MM.1S (cell line): ENCODE results near the gene NELFB.

Experiments
- DNase-seq: peaks from one replicate; pipeline ENCODE4 v3.0.0-alpha.2; 2015
- H2AFZ ChIP-seq: fragments of 300-600 bp; sonication (generic); 2 replicates; pipeline ENCODE4 v1.6.0; 2016; ENCODE audit warnings: antibody characterized with exemption, low read length
- H3F3A ChIP-seq: fragments of 300-600 bp; sonication (generic); 2 replicates; pipeline ENCODE4 v1.6.1; 2016; ENCODE audit warnings: mild to moderate bottlenecking, antibody characterized with exemption, low read length, moderate library complexity, mixed read lengths; ENCODE audit not compliant: insufficient read depth
- H3K27ac ChIP-seq: fragments of 300-600 bp; sonication (generic); 2 replicates; pipeline ENCODE4 v1.5.1; 2016; ENCODE audit warnings: mild to moderate bottlenecking, low read length
- H3K27me3 ChIP-seq: fragments of 300-600 bp; sonication (generic); replicated peaks from 2 replicates; pipeline ENCODE4 v1.6.0; 2016; ENCODE audit warnings: low read length; ENCODE audit not compliant: insufficient read depth
- H3K36me3 ChIP-seq: fragments of 300-600 bp; sonication (generic); replicated peaks from 2 replicates; pipeline ENCODE4 v1.6.1; 2016; ENCODE audit warnings: mild to moderate bottlenecking, low read length, mixed read lengths; ENCODE audit not compliant: insufficient read depth
- H3K4me1 ChIP-seq: fragments of 300-600 bp; sonication (generic); 2 replicates; pipeline ENCODE4 v1.6.1; 2016; ENCODE audit warnings: low read length, mixed read lengths
- H3K4me2 ChIP-seq: fragments of 300-600 bp; sonication (generic); 2 replicates; pipeline ENCODE4 v1.6.0; 2016; ENCODE audit warnings: low read depth, low read length
- H3K4me3 ChIP-seq: fragments of 300-600 bp; sonication (generic); 2 replicates; pipeline ENCODE4 v1.5.1; 2016; ENCODE audit warnings: low read length, mixed read lengths
- H3K79me2 ChIP-seq: fragments of 300-600 bp; sonication (generic); 2 replicates; pipeline ENCODE4 v1.6.1; 2016; ENCODE audit warnings: mixed run types, low read length, mixed read lengths
- H3K9ac ChIP-seq: fragments of 300-600 bp; sonication (generic); 2 replicates; pipeline ENCODE4 v1.6.1; 2016; ENCODE audit warnings: low read length, mixed read lengths
- H3K9me2 ChIP-seq: fragments of 300-600 bp; sonication (generic); replicated peaks from 2 replicates; pipeline ENCODE4 v1.6.1; 2016; ENCODE audit warnings: mild to moderate bottlenecking, low read length, mixed read lengths; ENCODE audit not compliant: insufficient read depth
- H3K9me3 ChIP-seq: fragments of 300-600 bp; sonication (generic); replicated peaks from 2 replicates; pipeline ENCODE4 v1.6.1; 2016; ENCODE audit warnings: mild to moderate bottlenecking, low read length, mixed read lengths; ENCODE audit not compliant: insufficient read depth
- H4K20me1 ChIP-seq: fragments of 300-600 bp; sonication (generic); 2 replicates; pipeline ENCODE4 v1.6.1; 2016; ENCODE audit warnings: mild to moderate bottlenecking, low read length, moderate library complexity, mixed read lengths; ENCODE audit not compliant: insufficient read depth
- EZH2 ChIP-seq: fragments of 300-600 bp; sonication (generic); optimal IDR thresholded peaks from 2 replicates; pipeline ENCODE3; 2017; ENCODE audit warnings: low read depth, mild to moderate bottlenecking, antibody characterized with exemption, low read length, mixed read lengths
- EZH2phosphoT487 ChIP-seq: fragments of 300-600 bp; sonication (generic); IDR thresholded peaks from 2 replicates; pipeline ENCODE4 v1.6.1; 2018; ENCODE audit warnings: antibody characterized with exemption, low read length
- TF ChIP-seq, protein P1 (sequence below): fragments of 300-600 bp; sonication (generic); IDR thresholded peaks from 2 replicates; pipeline ENCODE4 v1.5.1; 2016; ENCODE audit warnings: antibody characterized with exemption, low read length, mixed read lengths

Gene NELFB

GRCh38 chr9:137309368-137310188, 54.5 kb downstream of the NELFB start:
- H3K79me2 ChIP-seq, result no peaks in the 10 kb centered on the region
- H3K36me3 ChIP-seq, result no peaks in the 10 kb centered on the region
- H3K27me3 ChIP-seq, result peaks cover 35% of the 10 kb centered on the region
- no peak overlapping the region for H3K4me3 ChIP-seq
- no peak for DNase-seq
- TF ChIP-seq EZH2 (no peak), EZH2phosphoT487 (no peak)
- TF ChIP-seq, protein P1, sequence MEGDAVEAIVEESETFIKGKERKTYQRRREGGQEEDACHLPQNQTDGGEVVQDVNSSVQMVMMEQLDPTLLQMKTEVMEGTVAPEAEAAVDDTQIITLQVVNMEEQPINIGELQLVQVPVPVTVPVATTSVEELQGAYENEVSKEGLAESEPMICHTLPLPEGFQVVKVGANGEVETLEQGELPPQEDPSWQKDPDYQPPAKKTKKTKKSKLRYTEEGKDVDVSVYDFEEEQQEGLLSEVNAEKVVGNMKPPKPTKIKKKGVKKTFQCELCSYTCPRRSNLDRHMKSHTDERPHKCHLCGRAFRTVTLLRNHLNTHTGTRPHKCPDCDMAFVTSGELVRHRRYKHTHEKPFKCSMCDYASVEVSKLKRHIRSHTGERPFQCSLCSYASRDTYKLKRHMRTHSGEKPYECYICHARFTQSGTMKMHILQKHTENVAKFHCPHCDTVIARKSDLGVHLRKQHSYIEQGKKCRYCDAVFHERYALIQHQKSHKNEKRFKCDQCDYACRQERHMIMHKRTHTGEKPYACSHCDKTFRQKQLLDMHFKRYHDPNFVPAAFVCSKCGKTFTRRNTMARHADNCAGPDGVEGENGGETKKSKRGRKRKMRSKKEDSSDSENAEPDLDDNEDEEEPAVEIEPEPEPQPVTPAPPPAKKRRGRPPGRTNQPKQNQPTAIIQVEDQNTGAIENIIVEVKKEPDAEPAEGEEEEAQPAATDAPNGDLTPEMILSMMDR, result no peak
- no peak overlapping the region for H3K9ac ChIP-seq
- H3K27ac ChIP-seq, result no peak overlapping the region
- H3K4me1 ChIP-seq, result no peaks in the 10 kb centered on the region; the same call in 1 of the 2 replicates
- H3K9me2 ChIP-seq, result no peaks in the 10 kb centered on the region
- H3F3A ChIP-seq, result no peaks in the 10 kb centered on the region
- no peak overlapping the region for H3K4me2 ChIP-seq
- no peak overlapping the region for H2AFZ ChIP-seq
- no peaks in the 10 kb centered on the region for H4K20me1 ChIP-seq
- H3K9me3 ChIP-seq, result no peaks in the 10 kb centered on the region

- H3K79me2 ChIP-seq, result no peaks in the 10 kb centered on the region
- H4K20me1 ChIP-seq, result no peaks in the 10 kb centered on the region
- H3K4me1 ChIP-seq, result no peaks in the 10 kb centered on the region; the same call in 1 of the 2 replicates
- H3K9ac ChIP-seq, result no peak overlapping the region
- H3K4me2 ChIP-seq, result peak overlapping the region; percentile 7; the same call in 1 of the 2 replicates
- no peaks in the 10 kb centered on the region for H3K9me3 ChIP-seq
- peak overlapping the region; percentile 35; the same call in 1 of the 2 replicates for H2AFZ ChIP-seq
- no peak for DNase-seq
- no peaks in the 10 kb centered on the region for H3F3A ChIP-seq
- TF ChIP-seq EZH2 (no peak), EZH2phosphoT487 (no peak)
- TF ChIP-seq, protein P1, result no peak
- no peak overlapping the region for H3K4me3 ChIP-seq
- H3K27ac ChIP-seq, result no peak overlapping the region
- H3K36me3 ChIP-seq, result no peaks in the 10 kb centered on the region
- peaks cover 44% of the 10 kb centered on the region for H3K27me3 ChIP-seq
- no peaks in the 10 kb centered on the region for H3K9me2 ChIP-seq
Observed at GRCh38 chr9:137310189-137311052, 55.3 kb downstream of the NELFB start.

DNA sequence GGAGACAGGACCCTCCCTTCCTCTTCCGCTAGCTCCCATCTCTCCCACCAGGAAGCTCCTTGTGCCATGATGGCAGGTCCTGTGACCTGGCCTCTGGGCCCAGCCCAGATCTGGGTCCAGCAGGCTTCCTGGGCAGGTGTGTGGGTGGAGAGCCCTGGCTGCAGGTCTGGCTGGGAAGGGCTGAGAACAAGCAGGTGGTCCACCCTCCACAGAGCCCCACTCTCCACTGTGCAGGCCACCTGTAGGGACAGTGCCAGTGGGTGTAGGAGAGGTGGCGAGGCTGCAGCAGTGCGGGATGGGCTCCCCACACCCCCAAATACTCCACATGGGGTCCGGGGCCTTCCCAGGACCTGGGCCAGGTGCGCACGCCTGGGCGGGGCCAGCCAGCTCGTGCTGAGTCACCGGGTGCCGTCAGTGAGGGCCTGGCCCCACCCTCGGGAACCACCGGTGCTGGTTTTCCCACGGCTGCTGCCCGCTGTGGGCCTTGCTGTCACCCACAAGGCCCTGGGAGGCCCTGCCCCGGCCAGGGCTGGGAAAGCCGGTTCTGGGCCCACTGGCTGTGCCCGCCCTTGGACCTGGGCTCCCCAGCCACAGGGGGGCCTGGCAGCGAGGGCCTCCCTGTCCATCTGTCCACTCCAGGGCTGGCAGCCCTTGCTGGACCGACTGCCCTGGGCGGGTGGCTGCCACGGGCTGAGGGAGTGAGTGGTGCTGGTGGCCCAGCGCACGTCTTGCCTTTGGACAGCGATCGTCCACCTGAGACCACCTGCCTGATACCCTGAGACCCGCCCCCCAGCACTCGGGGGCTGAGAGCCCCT, 56.3 kb downstream of the NELFB start:
- no peaks in the 10 kb centered on the region for H4K20me1 ChIP-seq
- peak overlapping the region; percentile 7; the same call in 1 of the 2 replicates for H3K4me2 ChIP-seq
- H3K79me2 ChIP-seq, result no peaks in the 10 kb centered on the region
- no peaks in the 10 kb centered on the region for H3K9me3 ChIP-seq
- H3K9ac ChIP-seq, result no peak overlapping the region
- H3F3A ChIP-seq, result no peaks in the 10 kb centered on the region
- no peak for DNase-seq
- H3K4me1 ChIP-seq, result no peaks in the 10 kb centered on the region; the same call in 1 of the 2 replicates
- H3K27me3 ChIP-seq, result peaks cover 41% of the 10 kb centered on the region
- H2AFZ ChIP-seq, result no peak overlapping the region
- no peak overlapping the region for H3K27ac ChIP-seq
- no peak overlapping the region for H3K4me3 ChIP-seq
- TF ChIP-seq, protein P1, result no peak
- no peak for TF ChIP-seq EZH2
- TF ChIP-seq EZH2phosphoT487, result no peak
- H3K9me2 ChIP-seq, result no peaks in the 10 kb centered on the region
- H3K36me3 ChIP-seq, result no peaks in the 10 kb centered on the region
